Measurements from ENCODE around the gene PIGL. TPM values are rescaled to one million over a fixed set of nuclear protein-coding genes. Genes with fewer than 3 reads are reported as not detected.

The PIGL gene
- total RNA-seq, 1 experiment from 2014 or later, result 44.1 TPM

GRCh38 chr17:16275024-16275423 lies 58.0 kb downstream of the PIGL start:
- Mint-ChIP-seq H3K27me3 (ENCODE audit: low read depth) (no peaks in the 10 kb centered on the region), H3K4me1 (no peaks in the 10 kb centered on the region), H3K4me3 (no peak overlapping the region), H3K36me3 (peaks cover 45% of the 10 kb centered on the region), H3K27ac (no peak overlapping the region), H3K9me3 (peaks cover 38% of the 10 kb centered on the region)
- ChIA-PET CTCF (no interaction called here), POLR2A (no interaction called here)
- ATAC-seq, result no peak
- no peak for DNase-seq (ENCODE audit: low spot score)
- TF ChIP-seq IRF1 (CRISPR knock-in tag; IDR thresholded peaks at IDR 0.05), result no peak
- TF ChIP-seq, protein P1, sequence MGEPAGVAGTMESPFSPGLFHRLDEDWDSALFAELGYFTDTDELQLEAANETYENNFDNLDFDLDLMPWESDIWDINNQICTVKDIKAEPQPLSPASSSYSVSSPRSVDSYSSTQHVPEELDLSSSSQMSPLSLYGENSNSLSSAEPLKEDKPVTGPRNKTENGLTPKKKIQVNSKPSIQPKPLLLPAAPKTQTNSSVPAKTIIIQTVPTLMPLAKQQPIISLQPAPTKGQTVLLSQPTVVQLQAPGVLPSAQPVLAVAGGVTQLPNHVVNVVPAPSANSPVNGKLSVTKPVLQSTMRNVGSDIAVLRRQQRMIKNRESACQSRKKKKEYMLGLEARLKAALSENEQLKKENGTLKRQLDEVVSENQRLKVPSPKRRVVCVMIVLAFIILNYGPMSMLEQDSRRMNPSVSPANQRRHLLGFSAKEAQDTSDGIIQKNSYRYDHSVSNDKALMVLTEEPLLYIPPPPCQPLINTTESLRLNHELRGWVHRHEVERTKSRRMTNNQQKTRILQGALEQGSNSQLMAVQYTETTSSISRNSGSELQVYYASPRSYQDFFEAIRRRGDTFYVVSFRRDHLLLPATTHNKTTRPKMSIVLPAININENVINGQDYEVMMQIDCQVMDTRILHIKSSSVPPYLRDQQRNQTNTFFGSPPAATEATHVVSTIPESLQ (CRISPR knock-in tag; IDR thresholded peaks at IDR 0.05), result no peak
- no peak for TF ChIP-seq ZNF263 (CRISPR knock-in tag; IDR thresholded peaks at IDR 0.05; ENCODE audit: low read depth)
- TF ChIP-seq GRHL2 (CRISPR knock-in tag; IDR thresholded peaks at IDR 0.05; ENCODE audit: insufficient replicate concordance, severe bottlenecking), result no peak
- no peak for TF ChIP-seq CDX4 (CRISPR knock-in tag; IDR thresholded peaks at IDR 0.05; ENCODE audit: borderline replicate concordance)
- TF ChIP-seq EMX1 (CRISPR knock-in tag; IDR thresholded peaks at IDR 0.05), result no peak
- TF ChIP-seq, protein P2, sequence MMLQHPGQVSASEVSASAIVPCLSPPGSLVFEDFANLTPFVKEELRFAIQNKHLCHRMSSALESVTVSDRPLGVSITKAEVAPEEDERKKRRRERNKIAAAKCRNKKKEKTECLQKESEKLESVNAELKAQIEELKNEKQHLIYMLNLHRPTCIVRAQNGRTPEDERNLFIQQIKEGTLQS (CRISPR knock-in tag; conservative IDR thresholded peaks at IDR 0.05), result no peak
- no peak for TF ChIP-seq ZNF317 (CRISPR knock-in tag; IDR thresholded peaks at IDR 0.05; ENCODE audit: borderline replicate concordance, low read depth)
- no peak for TF ChIP-seq FOXK1 (CRISPR knock-in tag; IDR thresholded peaks at IDR 0.05)
- no peak for TF ChIP-seq NFATC4 (CRISPR knock-in tag; IDR thresholded peaks at IDR 0.05)
- no peak for TF ChIP-seq ZNF671 (CRISPR knock-in tag; IDR thresholded peaks at IDR 0.05)
- TF ChIP-seq MXD4 (CRISPR knock-in tag; IDR thresholded peaks at IDR 0.05; ENCODE audit: borderline replicate concordance), result no peak
- TF ChIP-seq KAT7 (CRISPR knock-in tag; IDR thresholded peaks at IDR 0.05; ENCODE audit: borderline replicate concordance), result no peak
- TF ChIP-seq, protein P3, sequence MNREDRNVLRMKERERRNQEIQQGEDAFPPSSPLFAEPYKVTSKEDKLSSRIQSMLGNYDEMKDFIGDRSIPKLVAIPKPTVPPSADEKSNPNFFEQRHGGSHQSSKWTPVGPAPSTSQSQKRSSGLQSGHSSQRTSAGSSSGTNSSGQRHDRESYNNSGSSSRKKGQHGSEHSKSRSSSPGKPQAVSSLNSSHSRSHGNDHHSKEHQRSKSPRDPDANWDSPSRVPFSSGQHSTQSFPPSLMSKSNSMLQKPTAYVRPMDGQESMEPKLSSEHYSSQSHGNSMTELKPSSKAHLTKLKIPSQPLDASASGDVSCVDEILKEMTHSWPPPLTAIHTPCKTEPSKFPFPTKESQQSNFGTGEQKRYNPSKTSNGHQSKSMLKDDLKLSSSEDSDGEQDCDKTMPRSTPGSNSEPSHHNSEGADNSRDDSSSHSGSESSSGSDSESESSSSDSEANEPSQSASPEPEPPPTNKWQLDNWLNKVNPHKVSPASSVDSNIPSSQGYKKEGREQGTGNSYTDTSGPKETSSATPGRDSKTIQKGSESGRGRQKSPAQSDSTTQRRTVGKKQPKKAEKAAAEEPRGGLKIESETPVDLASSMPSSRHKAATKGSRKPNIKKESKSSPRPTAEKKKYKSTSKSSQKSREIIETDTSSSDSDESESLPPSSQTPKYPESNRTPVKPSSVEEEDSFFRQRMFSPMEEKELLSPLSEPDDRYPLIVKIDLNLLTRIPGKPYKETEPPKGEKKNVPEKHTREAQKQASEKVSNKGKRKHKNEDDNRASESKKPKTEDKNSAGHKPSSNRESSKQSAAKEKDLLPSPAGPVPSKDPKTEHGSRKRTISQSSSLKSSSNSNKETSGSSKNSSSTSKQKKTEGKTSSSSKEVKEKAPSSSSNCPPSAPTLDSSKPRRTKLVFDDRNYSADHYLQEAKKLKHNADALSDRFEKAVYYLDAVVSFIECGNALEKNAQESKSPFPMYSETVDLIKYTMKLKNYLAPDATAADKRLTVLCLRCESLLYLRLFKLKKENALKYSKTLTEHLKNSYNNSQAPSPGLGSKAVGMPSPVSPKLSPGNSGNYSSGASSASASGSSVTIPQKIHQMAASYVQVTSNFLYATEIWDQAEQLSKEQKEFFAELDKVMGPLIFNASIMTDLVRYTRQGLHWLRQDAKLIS (CRISPR knock-in tag; IDR thresholded peaks at IDR 0.05; ENCODE audit: borderline replicate concordance), result no peak
- no peak for TF ChIP-seq PRDM15 (CRISPR knock-in tag; IDR thresholded peaks at IDR 0.05)
- no peak for TF ChIP-seq ZNF532 (CRISPR knock-in tag; IDR thresholded peaks at IDR 0.05; ENCODE audit: borderline replicate concordance)

Data from WTC11 (cell line).